IMR-90 (cell line): Measurements from ENCODE around the gene PIK3C3. TPM values are rescaled to one million over a fixed set of nuclear protein-coding genes. Genes with fewer than 3 reads are reported as not detected.

Experiments
- ATAC-seq: fragments of 200-7000 bp; cut with Tn5 transposase; 2 replicates; pipeline ENCODE4 v1.9.1; 2020; ENCODE audit warnings: low read depth, mild to moderate bottlenecking, moderate library complexity
- BruUV-seq: library from RNA; stranded (reverse); fragments of 400-500 nt; replicated peaks from 2 replicates; lab custom pipeline; 2021; lab: Mats Ljungman, UMichigan
- CTCF ChIA-PET: fragments of 300-600 bp; formaldehyde crosslinking; extraction: SDS; loops from one replicate; lab custom pipeline; 2021; ENCODE audit warnings: antibody characterized with exemption; lab: Yijun Ruan, JAX
- POLR2A ChIA-PET: fragments of 300-600 bp; sonication (Branson Sonifier 250); formaldehyde crosslinking; loops from one replicate; lab custom pipeline; 2022; ENCODE audit warnings: antibody characterized with exemption; ENCODE audit not compliant: unreplicated experiment; lab: Charles Lee
- DNase-seq: peaks from one replicate; pipeline ENCODE4 v3.0.0; 2013
- H2AFZ ChIP-seq: replicated peaks from 2 replicates; pipeline ENCODE3; 2013; ENCODE audit warnings: low read length, mild to moderate bottlenecking; ENCODE audit not compliant: poor library complexity
- H2AK5ac ChIP-seq: 2 replicates; pipeline ENCODE4 v1.6.1; 2013; ENCODE audit warnings: low read depth, low read length, inconsistent platforms
- H2AK9ac ChIP-seq: replicated peaks from 2 replicates; pipeline ENCODE3; 2013; ENCODE audit warnings: mild to moderate bottlenecking, low read depth, low read length, moderate library complexity; ENCODE audit not compliant: poor library complexity
- H2BK120ac ChIP-seq: 2 replicates; pipeline ENCODE4 v1.6.1; 2013; ENCODE audit warnings: low read depth, low read length, inconsistent platforms
- H2BK15ac ChIP-seq: 3 replicates; pipeline ENCODE4 v1.6.1; 2013; ENCODE audit warnings: low read depth, low read length, inconsistent platforms
- H2BK20ac ChIP-seq: 2 replicates; pipeline ENCODE4 v1.6.1; 2013; ENCODE audit warnings: low read depth, mild to moderate bottlenecking, inconsistent platforms, low read length, moderate library complexity
- H2BK5ac ChIP-seq: 2 replicates; pipeline ENCODE4 v1.6.1; 2013; ENCODE audit warnings: mild to moderate bottlenecking, low read depth, low read length, inconsistent platforms; ENCODE audit not compliant: poor library complexity, severe bottlenecking
- H3K14ac ChIP-seq: replicated peaks from 2 replicates; pipeline ENCODE4 v1.6.1; 2013; ENCODE audit warnings: low read depth, low read length, inconsistent platforms
- H3K18ac ChIP-seq: 2 replicates; pipeline ENCODE4 v1.6.1; 2013; ENCODE audit warnings: low read depth, low read length, control low read depth
- H3K23ac ChIP-seq: 2 replicates; pipeline ENCODE4 v1.6.1; 2013; ENCODE audit warnings: low read depth, low read length, inconsistent platforms
- H3K27ac ChIP-seq: 2 replicates; pipeline ENCODE4 v1.5.1; 2013; ENCODE audit warnings: mild to moderate bottlenecking, control low read depth, low read length; ENCODE audit not compliant: insufficient read depth
- H3K27me3 ChIP-seq: 2 replicates; pipeline ENCODE4 v1.6.1; 2013; ENCODE audit warnings: low read length; ENCODE audit not compliant: control insufficient read depth, insufficient read depth
- H3K36me3 ChIP-seq: 2 replicates; pipeline ENCODE4 v1.6.1; 2013; ENCODE audit warnings: low read length, mixed read lengths; ENCODE audit not compliant: control insufficient read depth, insufficient read depth
- H3K4ac ChIP-seq: 2 replicates; pipeline ENCODE4 v1.6.1; 2013; ENCODE audit warnings: low read depth, low read length, inconsistent platforms
- H3K4me1 ChIP-seq: 2 replicates; pipeline ENCODE4 v1.6.1; 2013; ENCODE audit warnings: low read length, mixed read lengths; ENCODE audit not compliant: control insufficient read depth, insufficient read depth
- H3K4me2 ChIP-seq: 2 replicates; pipeline ENCODE4 v1.6.1; 2013; ENCODE audit warnings: low read depth, mild to moderate bottlenecking, control low read depth, low read length, moderate library complexity
- H3K4me3 ChIP-seq: 2 replicates; pipeline ENCODE4 v1.5.1; 2013; ENCODE audit warnings: low read depth, mild to moderate bottlenecking, control low read depth, low read length, moderate library complexity; ENCODE audit not compliant: insufficient read depth
- H3K56ac ChIP-seq: 2 replicates; pipeline ENCODE4 v1.6.1; 2013; ENCODE audit warnings: low read length, inconsistent platforms; ENCODE audit not compliant: insufficient read depth; ENCODE audit errors: extremely low read depth
- H3K79me1 ChIP-seq, 2 experiments: 2 replicates each; pipeline ENCODE4 v1.6.1; 2013; ENCODE audit warnings: low read length in 2 of 2, inconsistent platforms in 1 of 2, low read depth in 1 of 2
- H3K9ac ChIP-seq: 2 replicates; pipeline ENCODE4 v1.6.1; 2013; ENCODE audit warnings: low read depth, low read length, control low read depth
- H3K9me1 ChIP-seq: 2 replicates; pipeline ENCODE4 v1.6.1; 2013; ENCODE audit warnings: low read length, inconsistent platforms; ENCODE audit not compliant: insufficient read depth
- H3K9me3 ChIP-seq: 2 replicates; pipeline ENCODE4 v1.6.1; 2013; ENCODE audit warnings: low read length; ENCODE audit not compliant: control insufficient read depth, insufficient read depth
- H4K20me1 ChIP-seq: 2 replicates; pipeline ENCODE4 v1.6.1; 2013; ENCODE audit warnings: low read length, inconsistent platforms; ENCODE audit not compliant: insufficient read depth
- H4K5ac ChIP-seq: 2 replicates; pipeline ENCODE4 v1.6.1; 2013; ENCODE audit warnings: mild to moderate bottlenecking, low read depth, low read length, control low read depth
- H4K8ac ChIP-seq, 2 experiments: 2 replicates each; pipeline ENCODE4 v1.6.1; 2013; ENCODE audit warnings: low read depth in 2 of 2, low read length in 2 of 2, control low read depth in 1 of 2, inconsistent platforms in 1 of 2
- H4K91ac ChIP-seq: 2 replicates; pipeline ENCODE4 v1.6.1; 2013; ENCODE audit warnings: low read depth, low read length, inconsistent platforms; ENCODE audit not compliant: insufficient read depth
- BHLHE40 ChIP-seq: fragments of 150-350 bp; IDR thresholded peaks from 2 replicates; pipeline ENCODE4 v1.6.1; 2016; ENCODE audit warnings: mild to moderate bottlenecking, low read depth, low read length
- CEBPB ChIP-seq: IDR thresholded peaks from 2 replicates; pipeline ENCODE4 v1.6.1; 2012; ENCODE audit warnings: low read depth, low read length, improper control_type of control experiment
- FOS ChIP-seq: fragments of 150-350 bp; IDR thresholded peaks from 2 replicates; pipeline ENCODE4 v1.6.1; 2016; ENCODE audit warnings: low read depth, low read length
- MAFK ChIP-seq: IDR thresholded peaks from 2 replicates; pipeline ENCODE4 v1.6.1; 2012; ENCODE audit warnings: low read depth, low read length, improper control_type of control experiment
- MXI1 ChIP-seq: IDR thresholded peaks from 2 replicates; pipeline ENCODE4 v1.6.1; 2012; ENCODE audit warnings: low read depth, mild to moderate bottlenecking, low read length, moderate library complexity, borderline replicate concordance
- POLR2A ChIP-seq: IDR thresholded peaks from 2 replicates; pipeline ENCODE4 v1.6.1; 2012; ENCODE audit warnings: mild to moderate bottlenecking, low read depth, low read length
- RFX5 ChIP-seq: IDR thresholded peaks from 2 replicates; pipeline ENCODE4 v1.8.0; 2012; ENCODE audit warnings: low read depth, mild to moderate bottlenecking, low read length, moderate library complexity
- USF2 ChIP-seq: fragments of 150-350 bp; IDR thresholded peaks from 2 replicates; pipeline ENCODE4 v1.6.1; 2017; ENCODE audit warnings: mild to moderate bottlenecking, antibody characterized with exemption, low read length, low read depth
- WGBS, 2 experiments: methylation state at CpG; one replicate each; pipeline versions ENCODE4 v1.1.5 to v1.1.7; 2013; ENCODE audit warnings: missing lambda C conversion rate in 2 of 2; ENCODE audit not compliant: insufficient read length in 1 of 2; ENCODE audit errors: extremely low coverage in 2 of 2; 5-methylcytosine and 5-hydroxymethylcytosine counted together
- dilution Hi-C: fragments of 300-500 bp; cut with HindIII; formaldehyde crosslinking; loops from one replicate; pipeline ENCODE4 v1.14.3; 2018; ENCODE audit warnings: low sequenced_read_pairs; ENCODE audit not compliant: unreplicated experiment
- in situ Hi-C: fragments of 300-500 bp; cut with MboI; formaldehyde crosslinking; loops from 3 replicates; pipeline ENCODE4 v1.14.3; 2019; ENCODE audit warnings: low sequenced_read_pairs, inconsistent platforms, mixed read lengths
- intact Hi-C: fragments of 100-400 bp; cut with micrococcal nuclease; formaldehyde crosslinking; loops from 2 replicates; pipeline ENCODE4 v1.10.0; 2022
- polyA plus RNA-seq, 3 experiments: library from polyadenylated mRNA; depleted of rRNA; stranded (reverse); fragments of >200 nt; gene quantifications; 2 replicates each; pipeline ENCODE4 v1.2.3, GENCODE V29; 2012; ENCODE audit warnings: low replicate concordance in 1 of 3
- total RNA-seq: library from RNA; depleted of rRNA; stranded (reverse); fragments of >200 nt; gene quantifications from 2 replicates; pipeline ENCODE4 v1.2.3, GENCODE V29; 2012

The PIK3C3 gene
- total and polyA plus RNA-seq, 2 of the 4 experiments (the other 2 are of a cell fraction), result 41.2 to 57.2 TPM

- no peak overlapping the region for H4K5ac ChIP-seq
- in situ Hi-C loops (loop anchor here (25.0 kb wide), 1 partner anchor 1480 kb away; no protein-coding TSS in a partner anchor), dilution Hi-C loops (no loop called here), intact Hi-C loops (no loop called here)
- H3K9me3 ChIP-seq, result no peaks in the 10 kb centered on the region
- H3K79me1 ChIP-seq, result no peaks in the 10 kb centered on the region
- H2BK20ac ChIP-seq, result no peak overlapping the region
- BruUV-seq, result no TSS peak
- H3K4me3 ChIP-seq, result no peak overlapping the region
- H2AK5ac ChIP-seq, result no peak overlapping the region
- H4K8ac ChIP-seq, result no peak overlapping the region
- H3K27ac ChIP-seq, result no peak overlapping the region
- H3K18ac ChIP-seq, result no peak overlapping the region
- CTCF ChIA-PET, result no interaction called here
- H3K23ac ChIP-seq, result no peak overlapping the region
- no peaks in the 10 kb centered on the region for H3K9me1 ChIP-seq
- H2BK5ac ChIP-seq, result no peak overlapping the region
- H3K14ac ChIP-seq, result no peak overlapping the region
- TF ChIP-seq USF2, result no peak
- TF ChIP-seq MAFK, result no peak
- no peak for TF ChIP-seq CEBPB
- no peak for TF ChIP-seq RFX5
- TF ChIP-seq BHLHE40, result no peak
- no peak for TF ChIP-seq MXI1
- TF ChIP-seq FOS, result no peak
- TF ChIP-seq POLR2A, result no peak
- H3K27me3 ChIP-seq, result peaks cover 4% of the 10 kb centered on the region; the same call in 1 of the 2 replicates
- no peak overlapping the region for H2BK120ac ChIP-seq
- H2AK9ac ChIP-seq, result no peak overlapping the region
- no peak overlapping the region for H3K4me2 ChIP-seq
- no peak overlapping the region for H3K4ac ChIP-seq
- H4K91ac ChIP-seq, result no peak overlapping the region
- WGBS, 2 experiments, result no CpG with 5 or more reads among the region's 4 CpGs
- no peak for DNase-seq
- no peaks in the 10 kb centered on the region for H3K36me3 ChIP-seq
- ATAC-seq, result no peak
- no peak overlapping the region for H2AFZ ChIP-seq
- POLR2A ChIA-PET, result no interaction called here
- H3K4me1 ChIP-seq, result no peaks in the 10 kb centered on the region
- H3K9ac ChIP-seq, result no peak overlapping the region
- H2BK15ac ChIP-seq, result no peak overlapping the region
- H3K56ac ChIP-seq, result no peak overlapping the region
- no peaks in the 10 kb centered on the region for H4K20me1 ChIP-seq
Measured at GRCh38 chr18:42107287-42107686, 152.3 kb downstream of the PIK3C3 start.
